Left forelimb (tissue), 1 donor: Measurements from ENCODE around the gene IDH3G.
A peak's percentile ranks its signal among the peaks of the same experiment; 100 is the strongest.
"Not testable (repeated sequence)": the region's sequence is repeated elsewhere in the genome, so short reads cannot be mapped to it uniquely, and the experiment has no call there.

ENCODE experiments used
- DNase-seq: peaks from one replicate; pipeline ENCODE4 v3.0.0-alpha.2; 2018; ENCODE audit warnings: low spot score

Gene IDH3G

DNA sequence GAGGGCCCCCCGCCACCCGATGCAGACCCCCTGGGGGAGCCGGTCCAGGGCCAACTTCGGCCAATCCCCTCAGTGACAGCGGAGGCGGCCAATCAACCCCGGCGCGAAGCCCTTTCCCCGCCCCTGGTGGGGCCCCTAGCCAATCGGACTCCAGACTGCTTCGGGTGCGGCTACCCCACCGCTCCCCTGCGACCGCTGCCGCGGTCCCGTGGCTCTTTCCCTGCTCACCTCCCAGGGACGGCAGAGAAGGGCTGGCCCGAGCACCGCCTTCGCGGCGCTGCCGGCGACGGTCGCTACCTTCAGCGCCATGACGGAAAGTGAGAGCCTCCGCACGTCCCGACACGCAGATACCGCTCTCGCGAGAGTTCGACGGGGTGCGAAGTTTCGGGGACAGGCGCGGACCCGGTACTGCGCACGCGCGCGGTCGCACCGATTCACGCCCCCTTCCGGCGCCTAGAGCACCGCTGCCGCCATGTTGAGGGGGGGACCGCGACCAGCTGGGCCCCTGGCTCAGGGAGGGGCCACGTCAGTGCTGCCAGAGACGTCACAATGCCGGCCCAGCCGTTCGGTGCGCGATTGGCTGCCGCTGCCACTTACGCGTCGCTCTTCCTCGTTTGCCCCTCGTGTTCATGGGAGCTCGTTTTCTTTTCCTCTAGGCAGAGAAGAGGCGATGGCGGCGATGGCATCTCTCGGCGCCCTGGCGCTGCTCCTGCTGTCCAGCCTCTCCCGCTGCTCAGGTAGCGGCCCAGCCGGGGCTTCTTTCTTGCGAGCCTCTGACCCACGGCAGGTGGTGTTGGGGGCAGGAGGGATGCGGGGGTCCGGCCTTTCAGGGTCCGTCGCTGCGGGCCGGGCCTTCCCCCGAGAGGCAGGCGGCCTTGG lies at the start of gene IDH3G, which contains the start of gene SSR4:
Gene IDH3G, minus strand, starts transcription at position 358 of the 879 bp plus-strand sequence. Its CDS starts 49 bp downstream, at position 309.
Gene SSR4, plus strand, starts transcription at position 651 of the 879 bp plus-strand sequence. Its CDS starts 20 bp downstream, at position 671.
- peak; percentile 93 for DNase-seq

DNA sequence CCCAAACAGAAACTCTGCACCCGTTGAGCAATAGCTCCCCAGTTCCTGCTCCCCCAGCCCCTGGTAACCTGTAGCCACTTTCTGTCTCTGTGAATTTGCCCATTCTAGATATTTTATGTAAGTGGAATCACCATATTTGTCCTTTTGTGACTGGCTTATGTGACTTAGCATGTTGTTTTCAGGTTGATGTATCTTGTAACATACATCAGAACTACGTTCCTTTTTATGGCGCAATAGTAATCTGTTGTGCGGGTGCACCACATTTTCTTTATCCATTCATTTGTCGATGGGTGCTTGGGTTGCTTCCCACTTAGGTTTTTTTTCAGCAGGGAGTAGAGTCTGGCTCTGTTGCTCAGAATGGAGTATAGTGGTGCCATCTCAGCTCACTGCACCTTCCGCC lies 42.7 kb upstream of the IDH3G start:
- no peak for DNase-seq

DNA sequence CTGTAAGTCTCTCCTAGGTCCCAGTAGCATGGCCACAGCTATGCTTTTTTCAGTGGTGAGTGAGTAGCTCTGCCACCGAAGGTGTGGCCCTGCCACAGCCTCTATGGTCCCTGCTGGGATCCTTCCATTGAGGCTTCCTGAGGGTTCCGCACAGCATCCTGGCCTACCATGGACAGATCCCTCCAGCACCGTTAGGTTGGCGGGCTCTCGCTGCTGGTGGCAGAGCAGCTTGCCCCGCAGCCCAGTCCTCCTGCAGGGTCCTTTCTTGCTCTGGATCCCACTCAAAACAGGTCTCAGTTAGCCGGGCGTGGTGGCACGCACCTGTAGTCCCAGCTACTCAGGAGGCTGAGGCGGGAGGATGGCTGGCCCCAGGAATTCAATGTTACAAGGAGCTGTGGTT lies 38.6 kb upstream of the IDH3G start:
- no peak for DNase-seq

DNA sequence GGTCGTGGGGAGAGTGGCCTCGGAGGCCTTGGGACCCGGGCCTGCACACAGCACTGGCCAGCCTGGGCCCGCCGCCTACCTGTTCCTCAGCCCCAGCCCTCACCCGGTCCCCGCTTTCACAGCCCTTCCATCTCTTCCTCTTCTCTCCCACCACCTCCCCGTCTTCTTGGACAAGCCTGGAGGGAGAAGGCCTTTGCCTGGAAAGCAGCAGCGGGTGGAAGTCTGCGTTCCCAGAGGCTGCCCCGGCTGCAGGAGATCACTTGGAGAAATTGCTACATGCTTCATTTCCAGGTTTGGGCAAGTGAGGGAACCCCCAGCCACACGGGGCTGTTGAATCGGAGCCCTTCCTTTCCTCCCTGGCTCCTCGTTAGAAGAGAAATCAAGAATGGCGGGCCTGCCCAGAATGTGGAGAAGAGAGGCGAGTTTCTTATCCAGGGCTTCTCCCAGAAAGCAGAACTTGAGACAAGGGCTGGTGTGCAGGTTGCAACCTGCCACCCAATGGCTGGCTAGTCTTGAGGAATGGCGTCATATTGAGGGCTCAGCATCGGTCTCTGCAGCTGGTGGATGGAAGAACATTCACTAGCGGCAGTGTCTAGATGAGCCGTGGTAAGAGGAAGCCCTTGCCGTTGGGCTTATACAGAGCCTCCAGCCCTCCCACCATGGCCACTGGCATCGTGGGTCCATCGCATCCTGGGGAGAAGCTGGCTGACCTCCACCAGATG lies 37.4 kb upstream of the IDH3G start:
- DNase-seq, result no peak

DNA sequence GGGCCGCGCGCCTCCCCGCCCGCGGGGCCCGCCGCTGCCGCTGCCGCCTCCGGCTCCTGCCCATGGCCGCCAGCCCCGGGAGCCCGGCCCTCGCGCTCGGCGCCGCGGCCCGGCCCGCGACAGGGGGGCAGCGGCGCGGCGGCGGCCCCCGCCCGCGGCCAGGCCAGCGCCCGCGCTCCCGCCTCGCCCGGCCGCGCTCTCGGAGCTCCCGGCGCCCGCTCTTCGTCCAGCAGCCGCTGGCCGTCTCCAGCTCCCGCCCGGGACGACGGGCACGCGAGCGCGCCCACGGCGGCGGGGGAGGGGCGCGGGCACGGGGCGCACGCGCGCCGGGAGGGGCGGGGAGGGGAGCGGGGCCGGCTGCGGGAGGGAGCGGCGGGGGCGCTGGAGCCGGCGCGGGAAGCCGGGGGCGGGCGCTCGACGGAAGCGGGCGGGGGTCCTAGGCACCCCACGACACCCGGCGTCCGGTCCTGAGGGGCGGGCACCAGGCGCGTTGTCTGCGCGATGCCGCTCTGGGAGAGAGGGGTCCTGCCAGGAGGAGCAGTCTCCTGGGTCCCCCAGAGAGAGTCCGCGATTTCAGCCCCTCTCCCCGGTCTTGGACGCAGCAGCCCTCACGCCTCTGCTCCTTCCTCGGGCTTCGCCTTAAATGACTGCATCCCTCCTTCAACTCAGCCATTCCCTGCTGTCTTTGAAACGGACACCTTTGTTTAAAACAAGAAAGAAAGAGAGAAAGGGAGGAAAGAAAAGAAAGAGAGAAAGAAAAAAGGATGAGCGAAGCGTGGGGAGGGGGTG lies 36.7 kb upstream of the IDH3G start:
- DNase-seq, result no peak

DNA sequence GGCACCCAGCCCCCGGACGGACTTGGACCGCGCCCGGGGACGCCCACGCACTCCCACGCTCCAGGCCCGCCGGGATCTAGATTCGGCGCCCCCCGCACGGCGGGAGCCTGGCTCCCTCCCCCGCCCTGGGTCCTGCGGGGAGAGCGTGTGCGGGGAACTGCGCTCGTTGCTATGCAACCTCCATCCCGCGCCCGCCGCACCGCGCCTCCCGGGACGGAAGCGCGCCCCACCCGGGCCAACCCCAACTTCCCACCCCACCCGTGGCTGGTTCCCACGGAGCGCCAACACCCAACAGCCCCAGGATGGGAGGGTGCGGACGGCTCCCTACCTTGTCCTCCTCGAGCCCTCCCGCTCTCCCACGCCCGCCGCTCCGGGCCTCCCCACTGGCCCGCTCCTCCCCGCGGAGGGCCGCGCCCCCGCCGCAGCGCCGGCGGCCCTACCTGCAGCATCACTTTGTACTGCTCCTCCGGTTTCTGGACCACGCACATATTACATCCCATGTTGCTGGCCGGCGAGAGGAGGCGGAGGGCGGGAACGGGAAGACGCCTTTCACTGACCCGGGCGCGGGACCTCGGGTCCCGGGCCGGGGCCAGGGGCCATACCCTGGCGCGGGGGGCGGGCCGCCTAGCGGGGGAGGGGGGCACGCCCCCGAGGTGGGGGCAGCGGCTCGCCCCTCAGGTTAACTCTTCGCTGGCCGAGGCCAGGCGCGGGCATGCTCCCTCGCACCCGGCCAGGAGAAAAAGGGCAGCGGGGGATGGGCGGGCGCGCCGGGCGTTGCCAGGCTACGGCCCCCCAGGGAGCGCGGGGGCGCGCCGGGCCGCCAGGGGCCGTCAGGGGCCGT lies 35.8 kb upstream of the IDH3G start, which contains the start of gene PDZD4:
Gene PDZD4, minus strand, starts transcription at position 746 of the 841 bp plus-strand sequence. Its CDS starts 246 bp downstream, at position 500.
- DNase-seq, result no peak

DNA sequence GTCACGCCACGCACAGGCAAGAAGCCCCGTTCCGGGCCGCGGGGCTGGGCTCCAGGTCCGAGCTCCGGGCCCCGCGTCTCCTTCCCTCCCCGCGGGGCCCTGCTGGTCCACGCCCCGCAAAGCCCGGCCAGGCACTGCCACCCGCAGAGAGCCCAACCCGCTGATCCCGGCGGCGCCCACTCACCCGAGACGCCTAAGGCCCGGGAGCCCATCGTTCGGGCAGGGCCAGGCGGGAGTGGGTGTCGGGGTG lies 35.3 kb upstream of the IDH3G start:
- no peak for DNase-seq

DNA sequence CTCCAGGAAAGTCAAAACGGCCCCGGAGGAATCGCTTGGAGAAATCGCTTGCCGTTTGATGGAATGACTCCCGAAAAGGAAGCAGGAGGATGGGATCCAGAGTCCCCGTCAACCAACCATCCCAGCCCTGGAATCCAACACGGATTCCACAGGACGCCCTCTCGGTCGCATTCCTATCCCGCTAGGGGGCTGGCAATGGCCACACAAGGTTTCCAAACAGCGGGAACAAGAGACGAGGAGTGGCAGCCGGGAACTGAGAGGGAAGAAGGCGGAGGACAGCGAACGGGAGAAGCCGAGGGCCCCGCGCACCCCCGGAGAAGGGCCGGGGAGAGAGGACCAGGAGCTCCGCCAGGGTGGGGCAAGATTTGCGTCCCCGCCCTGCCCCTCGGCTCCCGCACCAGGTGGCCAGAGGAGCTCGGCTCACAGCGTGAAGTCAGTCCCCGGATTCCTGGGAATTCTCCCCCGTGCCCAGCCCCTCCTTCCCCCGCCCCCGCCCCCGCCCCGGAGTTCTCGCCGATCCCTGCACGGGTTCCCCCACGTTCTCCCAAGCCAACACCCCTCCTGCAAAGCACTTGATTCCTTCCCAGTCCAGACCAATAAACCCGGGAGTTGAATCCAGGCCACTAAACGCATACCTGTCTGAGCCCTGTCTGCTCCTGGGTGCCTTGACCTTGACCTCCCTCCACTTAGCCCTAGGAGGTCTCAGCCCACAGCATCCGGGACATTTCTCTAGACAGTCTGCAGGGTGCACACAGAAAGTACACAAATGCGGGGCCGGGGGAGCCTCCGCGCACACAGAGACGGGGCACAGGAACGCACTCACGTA lies 34.8 kb upstream of the IDH3G start:
- no peak for DNase-seq

DNA sequence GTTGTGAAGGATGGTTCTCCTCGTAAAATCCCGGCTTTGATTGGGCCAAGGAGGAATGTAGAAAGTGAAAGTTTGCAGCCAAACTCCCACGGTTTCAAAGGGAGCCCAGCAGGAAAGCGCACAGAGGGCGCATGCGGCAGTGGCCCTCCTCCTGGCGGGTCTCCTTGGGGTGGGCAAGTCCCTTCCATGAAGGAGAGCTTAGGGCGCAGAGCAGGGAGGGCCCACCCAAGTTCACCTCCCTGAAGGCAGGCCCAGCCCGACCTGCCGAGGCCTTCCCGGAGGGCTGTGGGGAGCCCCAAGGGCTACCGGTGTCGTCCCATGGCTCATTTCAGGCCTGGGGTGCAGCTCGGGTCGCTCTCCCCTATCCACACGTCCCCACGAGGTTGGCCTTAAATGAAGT lies 34.1 kb upstream of the IDH3G start:
- no peak for DNase-seq

DNA sequence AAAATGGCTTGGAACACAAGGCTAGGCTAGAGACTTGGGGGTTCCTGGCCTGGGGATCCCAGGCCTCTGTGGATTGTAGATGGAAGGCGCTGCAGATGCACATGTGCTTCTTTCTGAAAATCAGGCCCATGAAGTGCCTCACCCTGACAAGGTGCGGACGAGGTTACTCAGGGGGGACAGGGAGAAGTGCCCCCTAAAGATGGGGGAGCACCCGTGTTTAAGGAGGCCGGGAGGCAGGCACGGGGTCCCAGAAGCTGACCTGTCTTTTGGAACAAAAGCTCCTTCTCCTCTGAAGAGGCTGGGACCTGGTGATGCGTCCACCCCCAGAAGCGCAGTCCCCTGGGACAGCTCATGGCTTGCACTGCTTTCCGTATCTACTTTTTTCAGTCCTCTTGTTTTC lies 33.7 kb upstream of the IDH3G start:
- DNase-seq, result no peak

DNA sequence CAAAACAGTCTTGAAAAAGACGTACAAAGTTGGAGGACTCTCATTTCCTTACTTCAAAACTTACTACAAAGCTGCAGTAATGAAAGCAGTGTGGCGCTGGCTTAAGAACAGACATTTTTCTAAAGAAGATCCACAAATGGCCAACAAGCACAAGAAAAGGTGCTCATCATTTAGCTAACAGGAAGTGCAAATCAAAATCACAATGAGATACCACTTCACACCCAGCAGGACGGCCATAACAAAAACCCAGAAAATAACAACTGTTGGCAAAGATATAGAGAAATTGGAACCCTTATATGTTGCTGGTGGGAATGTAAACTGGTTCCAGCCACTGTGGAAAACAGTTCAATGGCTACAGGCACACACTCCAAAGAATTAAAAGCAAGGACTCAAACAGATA lies 32.8 kb upstream of the IDH3G start:
- no peak for DNase-seq

DNA sequence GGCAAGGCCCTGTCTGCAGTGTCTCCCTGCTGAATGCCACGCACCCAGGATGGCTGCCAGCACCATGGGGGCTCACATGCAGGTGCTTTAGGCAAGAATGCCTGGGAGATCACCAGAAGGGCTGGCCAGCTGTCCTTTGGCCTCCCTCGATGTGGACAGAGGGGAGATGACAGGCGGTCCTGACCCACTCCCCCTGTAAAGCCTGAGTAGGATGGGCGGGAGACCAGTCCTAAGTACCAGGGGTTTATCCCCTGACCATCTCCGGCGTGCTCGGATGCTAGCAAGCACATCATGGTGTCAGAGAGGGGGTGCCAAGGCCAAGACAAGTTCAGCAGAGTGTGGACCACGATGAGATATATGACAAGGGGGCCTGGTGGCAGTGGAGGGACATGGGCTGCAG lies 30.9 kb upstream of the IDH3G start:
- DNase-seq, result no peak

DNA sequence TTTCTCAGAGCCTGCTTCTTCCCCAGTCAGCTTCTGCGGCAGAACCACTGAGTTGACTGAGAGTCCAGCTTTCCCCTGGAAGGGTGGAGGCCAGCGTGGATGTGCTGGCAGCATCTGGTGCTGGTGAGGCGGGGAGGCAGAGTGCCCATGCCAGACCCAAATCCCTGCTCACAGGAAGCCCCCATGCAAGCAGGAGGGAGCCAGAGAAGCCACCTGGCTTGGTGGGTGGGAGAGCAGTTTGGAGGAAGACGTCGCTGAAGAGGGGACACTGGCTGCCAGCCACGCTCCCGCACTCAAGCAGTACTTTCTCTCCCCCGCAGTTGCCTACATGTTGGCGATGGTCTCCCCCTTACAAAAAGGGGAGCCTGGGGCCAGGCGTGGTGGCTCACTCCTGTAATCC lies 30.2 kb upstream of the IDH3G start:
- no peak for DNase-seq

DNA sequence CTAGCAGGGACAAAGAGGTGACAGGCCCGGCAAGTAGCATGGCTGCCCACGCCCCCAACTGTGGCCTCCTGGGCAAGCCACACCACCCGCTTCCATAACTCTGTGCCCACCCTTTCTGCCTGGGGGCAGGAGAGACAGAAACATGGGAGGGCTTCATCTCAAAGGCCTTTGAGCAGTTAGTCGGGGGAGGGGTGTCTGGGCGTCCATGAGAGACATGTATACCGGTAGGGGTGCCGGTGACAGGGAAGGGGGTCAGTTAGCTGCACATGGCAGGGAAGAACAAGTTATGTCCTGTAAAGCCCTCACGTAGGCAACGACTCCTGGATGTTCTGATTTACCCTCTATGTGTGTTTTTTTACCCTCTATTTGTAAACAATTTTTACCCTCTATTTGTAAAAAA lies 26.9 kb upstream of the IDH3G start:
- no peak for DNase-seq

DNA sequence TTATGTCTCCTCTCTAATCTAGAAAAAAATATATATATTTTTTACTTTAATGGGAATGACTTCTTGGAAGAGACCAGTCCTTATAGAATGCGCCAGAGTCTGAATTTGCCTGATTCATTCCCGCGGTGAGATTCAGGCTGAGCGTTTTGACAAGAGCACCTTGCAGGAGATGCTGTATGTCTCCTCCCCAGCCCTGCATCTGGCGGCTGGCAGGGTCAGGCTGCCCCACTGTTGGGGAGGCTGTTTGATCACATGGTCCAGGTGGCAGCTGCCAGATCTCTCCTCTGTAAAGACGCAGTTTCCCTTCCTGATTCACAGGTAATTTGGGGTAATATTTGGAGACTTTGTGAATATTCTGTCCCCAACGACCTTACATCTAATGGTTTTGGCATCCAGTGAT lies 26.4 kb upstream of the IDH3G start:
- DNase-seq, result no peak

DNA sequence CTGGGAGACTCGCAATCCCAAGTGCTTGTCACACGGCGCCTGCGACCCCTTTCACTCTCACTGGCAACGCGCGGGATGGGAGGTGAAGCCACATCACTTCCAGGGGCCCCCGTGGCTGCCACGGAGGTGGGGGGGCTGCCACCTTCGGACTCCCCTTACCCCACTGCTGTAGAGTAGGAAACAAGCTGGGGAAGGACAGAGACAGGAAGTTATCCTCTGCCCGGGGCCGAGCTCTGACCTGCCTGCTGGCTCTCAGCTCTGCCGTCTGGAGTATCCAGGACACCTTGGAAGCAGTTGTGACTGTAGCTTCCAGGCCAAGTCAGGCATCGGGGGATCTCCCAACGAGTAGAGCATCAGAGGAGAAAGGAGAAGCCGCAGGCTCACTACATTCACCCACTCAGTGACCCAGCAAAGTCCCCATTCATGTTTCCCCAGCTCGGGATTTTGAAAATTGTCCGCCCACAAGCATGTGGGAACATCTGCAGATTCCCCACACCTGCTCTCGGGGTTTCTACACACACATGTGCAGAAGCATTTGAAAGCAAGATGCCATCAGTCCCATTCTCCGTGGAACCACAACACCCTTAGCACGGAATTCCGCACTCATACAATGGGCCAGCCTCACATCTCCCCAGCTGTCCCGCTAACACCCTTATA lies 25.3 kb upstream of the IDH3G start:
- no peak for DNase-seq

DNA sequence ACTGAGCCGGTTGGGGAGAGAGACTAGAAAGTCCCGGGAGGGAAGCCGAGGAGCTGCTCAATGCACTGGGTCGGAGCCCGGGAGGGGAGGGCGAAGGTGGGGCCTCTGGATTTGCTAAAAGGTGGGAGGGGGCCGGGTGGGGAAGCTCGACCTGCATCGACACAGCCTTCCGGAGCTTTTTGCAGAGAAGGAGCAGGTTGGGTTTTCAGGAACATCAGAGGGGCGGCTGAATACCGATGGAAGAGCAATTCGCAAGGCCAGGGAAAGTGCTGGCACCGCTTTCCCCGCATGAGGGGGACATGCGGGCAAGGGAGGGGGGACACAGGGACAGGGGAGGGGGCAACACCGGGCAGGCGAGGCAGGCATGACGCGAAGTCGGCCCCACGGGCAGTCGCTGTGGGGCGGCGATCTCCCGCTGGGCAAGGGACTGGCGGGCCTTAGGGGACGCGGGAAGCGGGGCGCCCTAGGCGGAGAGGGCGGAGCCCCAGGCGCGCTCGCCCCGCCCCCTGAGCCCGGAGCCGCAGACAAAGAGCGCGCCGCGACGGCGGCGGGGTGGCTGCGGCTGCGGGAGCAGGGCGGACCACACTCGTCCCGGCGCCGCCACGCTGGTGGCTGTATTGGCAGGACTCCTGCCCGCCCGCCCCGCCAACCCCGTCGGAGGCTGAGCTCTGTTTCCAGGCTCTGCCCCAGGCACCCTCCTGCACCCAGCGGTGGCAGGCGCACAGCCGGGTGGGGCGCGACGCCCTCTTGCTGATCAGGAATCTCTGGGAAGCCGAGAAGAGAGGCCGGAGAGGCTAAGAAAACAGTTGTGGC lies 24.6 kb upstream of the IDH3G start:
- DNase-seq, result no peak

DNA sequence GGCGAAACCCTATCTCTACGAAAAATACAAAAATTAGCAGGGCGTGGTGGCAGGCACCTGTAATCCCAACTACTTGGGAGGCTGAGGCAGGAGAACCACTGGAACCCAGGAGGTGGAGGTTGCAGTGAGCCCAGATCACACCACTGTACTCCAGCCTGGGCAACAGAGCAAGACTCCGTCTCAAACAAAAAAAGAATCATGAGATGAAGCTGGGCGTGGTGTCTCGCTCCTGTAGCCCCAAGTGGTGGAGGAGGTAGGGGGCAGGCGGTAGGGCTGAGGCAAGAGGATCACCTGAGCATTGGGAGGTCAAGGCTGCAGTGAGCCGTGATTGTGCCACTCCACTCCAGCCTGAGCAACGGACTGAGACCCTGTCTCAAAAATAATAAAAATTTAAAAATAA lies 23.9 kb upstream of the IDH3G start:
- not testable (repeated sequence) for DNase-seq
